Brain microvascular endothelial cell (primary cell): ENCODE data around the gene POU6F1.

ENCODE experiments used
- DNase-seq: peaks from one replicate; pipeline ENCODE4 v3.0.0-alpha.2; 2020
- H3K27ac ChIP-seq: fragments of 250-450 bp; sonication (Bioruptor Pico); 2 replicates; pipeline ENCODE4 v1.5.1; 2020; ENCODE audit warnings: mild to moderate bottlenecking, moderate library complexity
- H3K27me3 ChIP-seq: fragments of 250-450 bp; sonication (Bioruptor Pico); replicated peaks from 2 replicates; pipeline ENCODE4 v1.5.1; 2020; ENCODE audit warnings: mild to moderate bottlenecking
- H3K36me3 ChIP-seq: fragments of 250-450 bp; sonication (Bioruptor Pico); replicated peaks from 2 replicates; pipeline ENCODE4 v1.5.1; 2020; ENCODE audit warnings: mild to moderate bottlenecking
- H3K4me3 ChIP-seq: 2 replicates; pipeline ENCODE4 v1.5.1; 2011; ENCODE audit warnings: low read depth, mild to moderate bottlenecking, control low read depth, low read length, moderate library complexity
- in situ Hi-C: cut with HindIII; loops from 2 replicates; pipeline ENCODE4 v1.10.0; 2017; ENCODE audit warnings: low sequenced_read_pairs, low pct_ligation_motif_present
- TF ChIP-seq, protein P1 (sequence below): IDR thresholded peaks from 2 replicates; pipeline ENCODE4 v1.5.1; 2011; ENCODE audit warnings: low read depth, mild to moderate bottlenecking, moderate library complexity, low read length, control low read depth, inconsistent platforms; ENCODE audit errors: missing control alignments

Gene POU6F1

GRCh38 chr12:51181558-51181957, 36.3 kb downstream of the POU6F1 start:
- in situ Hi-C loops, result no loop called here
- Histone ChIP-seq H3K4me3 (no peak overlapping the region), H3K27me3 (no peaks in the 10 kb centered on the region), H3K27ac (no peak overlapping the region), H3K36me3 (no peaks in the 10 kb centered on the region)
- DNase-seq, result no peak
- TF ChIP-seq, protein P1, sequence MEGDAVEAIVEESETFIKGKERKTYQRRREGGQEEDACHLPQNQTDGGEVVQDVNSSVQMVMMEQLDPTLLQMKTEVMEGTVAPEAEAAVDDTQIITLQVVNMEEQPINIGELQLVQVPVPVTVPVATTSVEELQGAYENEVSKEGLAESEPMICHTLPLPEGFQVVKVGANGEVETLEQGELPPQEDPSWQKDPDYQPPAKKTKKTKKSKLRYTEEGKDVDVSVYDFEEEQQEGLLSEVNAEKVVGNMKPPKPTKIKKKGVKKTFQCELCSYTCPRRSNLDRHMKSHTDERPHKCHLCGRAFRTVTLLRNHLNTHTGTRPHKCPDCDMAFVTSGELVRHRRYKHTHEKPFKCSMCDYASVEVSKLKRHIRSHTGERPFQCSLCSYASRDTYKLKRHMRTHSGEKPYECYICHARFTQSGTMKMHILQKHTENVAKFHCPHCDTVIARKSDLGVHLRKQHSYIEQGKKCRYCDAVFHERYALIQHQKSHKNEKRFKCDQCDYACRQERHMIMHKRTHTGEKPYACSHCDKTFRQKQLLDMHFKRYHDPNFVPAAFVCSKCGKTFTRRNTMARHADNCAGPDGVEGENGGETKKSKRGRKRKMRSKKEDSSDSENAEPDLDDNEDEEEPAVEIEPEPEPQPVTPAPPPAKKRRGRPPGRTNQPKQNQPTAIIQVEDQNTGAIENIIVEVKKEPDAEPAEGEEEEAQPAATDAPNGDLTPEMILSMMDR, result no peak

- TF ChIP-seq, protein P1, result no peak
- Histone ChIP-seq H3K4me3 (no peak overlapping the region), H3K27me3 (no peaks in the 10 kb centered on the region), H3K27ac (no peak overlapping the region), H3K36me3 (no peaks in the 10 kb centered on the region)
- no peak for DNase-seq
- in situ Hi-C loops, result no loop called here
These were observed 40.0 kb downstream of the POU6F1 start for GRCh38 chr12:51177897-51178296.

DNA sequence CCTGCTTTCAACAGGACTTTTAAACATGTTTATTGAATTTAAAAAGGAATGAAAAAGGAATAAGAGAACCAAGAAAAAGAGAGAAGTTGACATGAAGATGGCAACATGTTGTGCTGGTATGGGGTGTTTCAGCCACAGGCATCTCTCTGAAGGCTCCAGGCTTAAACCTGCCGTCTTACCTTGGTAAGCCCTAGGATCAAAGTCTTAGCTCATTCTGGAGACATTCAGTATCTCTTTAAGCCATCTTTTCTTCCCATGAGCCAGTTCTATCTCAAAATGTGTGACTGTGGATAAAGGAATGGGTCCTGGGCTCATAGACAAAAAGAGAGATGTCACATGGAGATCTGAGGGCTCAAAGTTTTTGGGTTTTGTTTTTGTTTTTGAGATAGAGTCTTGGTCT, 43.4 kb downstream of the POU6F1 start:
- in situ Hi-C loops, result no loop called here
- no peaks in the 10 kb centered on the region for H3K27me3 ChIP-seq
- TF ChIP-seq, protein P1, result no peak
- no peak overlapping the region for H3K4me3 ChIP-seq
- no peaks in the 10 kb centered on the region for H3K36me3 ChIP-seq
- no peak for DNase-seq
- H3K27ac ChIP-seq, result no peak overlapping the region

- DNase-seq, result peak; percentile 94
- H3K36me3 ChIP-seq, result no peaks in the 10 kb centered on the region
- peak within 1 kb of the TSS; percentile 100 for H3K27ac ChIP-seq
- TF ChIP-seq, protein P1, result no peak
- peak within 1 kb of the TSS; percentile 92 for H3K4me3 ChIP-seq
- no peaks in the 10 kb centered on the region for H3K27me3 ChIP-seq
- in situ Hi-C loops, result no loop called here
These were observed 45.1 kb downstream of the POU6F1 start, which contains the start of gene TFCP2 for GRCh38 chr12:51172515-51173431. Gene TFCP2, minus strand, starts transcription at chr12:51173135. Its CDS starts 713 bp downstream, at chr12:51172422.

GRCh38 chr12:51171884-51172514, 45.9 kb downstream of the POU6F1 start:
- TF ChIP-seq, protein P1, result no peak
- in situ Hi-C loops, result no loop called here
- DNase-seq, result peak; percentile 20
- Histone ChIP-seq H3K27me3 (no peaks in the 10 kb centered on the region), H3K36me3 (no peaks in the 10 kb centered on the region), H3K4me3 (peak overlapping the region; percentile 92), H3K27ac (peak overlapping the region; percentile 100)
